ENCODE measurements around the gene LDB1.

The LDB1 gene

DNA sequence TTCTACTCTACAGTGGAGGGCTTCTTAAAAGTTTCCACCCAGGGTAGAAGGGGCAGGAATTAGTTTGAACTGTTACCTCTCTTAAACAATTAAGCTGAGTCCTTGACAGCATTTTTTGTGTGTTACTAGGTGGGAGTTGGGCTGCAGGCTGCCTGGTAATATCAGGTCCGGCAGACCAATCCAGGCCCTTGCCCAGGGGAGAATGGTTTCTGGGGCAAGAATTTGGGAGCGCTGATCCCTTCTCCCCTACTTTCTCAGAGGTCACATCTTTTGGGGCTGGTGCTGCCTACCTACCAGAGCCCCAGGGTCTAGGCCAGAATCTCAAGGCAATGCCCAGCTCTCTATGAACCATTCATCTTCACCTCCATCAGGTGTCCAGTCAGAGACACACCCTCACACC is 14.2 kb upstream of the LDB1 start:
- DNase-seq: no peak

DNA sequence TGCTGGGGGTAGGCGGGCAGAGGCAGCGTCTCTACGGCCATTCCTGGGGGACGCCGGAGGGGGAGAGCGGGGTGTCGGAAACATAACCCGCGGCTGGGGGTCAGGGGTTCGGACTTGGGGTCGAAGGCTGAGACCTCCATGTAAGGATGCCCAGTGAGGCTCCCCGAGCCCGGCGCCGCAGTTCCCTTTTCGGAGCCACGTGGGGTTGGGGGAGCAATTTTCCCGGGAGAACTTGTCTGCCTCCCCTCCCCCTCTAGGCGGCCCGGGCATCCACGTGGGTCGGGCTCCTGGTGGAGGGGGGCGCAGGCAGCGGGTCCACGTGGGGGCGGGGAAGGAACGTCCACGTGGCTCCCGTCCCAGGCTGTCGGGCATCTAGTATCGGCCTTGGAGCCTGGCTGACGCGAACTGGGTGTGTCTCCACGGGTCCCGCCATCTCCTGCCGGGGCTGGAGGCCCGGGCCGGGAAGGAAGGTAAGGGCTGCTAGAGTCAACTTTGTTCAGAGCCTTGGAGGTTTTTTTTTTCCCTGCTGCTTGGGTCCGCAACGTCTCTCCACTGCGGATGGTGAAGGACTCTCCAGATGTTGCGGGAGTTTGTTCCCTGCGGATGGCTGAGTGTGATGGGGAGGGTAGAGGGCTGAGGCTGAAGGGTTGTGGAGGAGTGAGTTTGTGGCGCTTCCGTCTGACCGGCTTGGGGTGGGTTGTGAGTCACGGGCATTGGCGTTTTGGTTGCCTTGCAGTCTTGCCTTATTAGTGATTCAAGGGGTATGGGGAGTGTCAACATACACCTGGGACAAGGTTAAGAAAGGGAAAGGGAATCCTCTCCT is 13.4 kb upstream of the LDB1 start:
- DNase-seq: peak; percentile 3

DNA sequence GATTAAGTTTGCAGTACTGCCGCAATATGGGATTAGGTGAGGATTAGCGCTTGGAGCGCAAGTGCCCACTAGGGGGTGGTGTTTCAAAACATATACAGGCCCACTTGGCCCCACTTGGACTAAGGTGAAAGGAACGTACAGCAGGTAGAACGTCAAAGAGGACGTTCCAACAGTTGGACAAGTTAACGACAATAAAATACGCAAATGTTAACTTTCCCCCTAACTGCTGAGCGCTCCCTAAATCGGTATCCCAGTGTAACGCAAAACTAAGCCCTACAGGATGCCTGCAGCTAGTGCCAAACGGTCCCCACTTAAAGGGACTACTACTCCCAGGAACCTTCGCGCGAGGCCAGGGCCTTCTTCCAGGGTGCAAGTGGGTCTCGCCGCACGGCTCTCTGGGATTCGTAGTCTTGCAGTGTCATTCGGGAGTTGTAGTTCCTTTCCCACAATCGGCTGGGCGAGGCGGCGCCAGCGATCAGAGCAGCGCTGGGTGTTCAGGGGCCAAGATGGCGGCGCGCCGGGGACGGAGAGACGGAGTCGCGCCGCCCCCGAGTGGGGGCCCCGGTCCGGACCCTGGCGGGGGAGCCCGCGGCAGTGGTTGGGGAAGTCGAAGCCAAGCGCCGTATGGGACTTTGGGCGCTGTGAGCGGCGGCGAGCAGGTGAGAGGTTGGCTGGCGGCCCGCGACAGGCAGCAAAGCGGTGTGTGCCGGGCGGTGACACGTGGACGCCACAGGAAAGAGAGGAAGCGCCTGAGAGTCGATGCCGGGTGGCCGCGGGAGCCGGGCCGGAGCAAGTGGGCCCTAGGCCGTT is 12.6 kb upstream of the LDB1 start, which contains the start of gene PPRC1:
Gene PPRC1 (plus strand): TSS at position 478 of the 810 bp plus-strand sequence. CDS start 29 bp downstream, at position 507.
- DNase-seq: peak; percentile 63

DNA sequence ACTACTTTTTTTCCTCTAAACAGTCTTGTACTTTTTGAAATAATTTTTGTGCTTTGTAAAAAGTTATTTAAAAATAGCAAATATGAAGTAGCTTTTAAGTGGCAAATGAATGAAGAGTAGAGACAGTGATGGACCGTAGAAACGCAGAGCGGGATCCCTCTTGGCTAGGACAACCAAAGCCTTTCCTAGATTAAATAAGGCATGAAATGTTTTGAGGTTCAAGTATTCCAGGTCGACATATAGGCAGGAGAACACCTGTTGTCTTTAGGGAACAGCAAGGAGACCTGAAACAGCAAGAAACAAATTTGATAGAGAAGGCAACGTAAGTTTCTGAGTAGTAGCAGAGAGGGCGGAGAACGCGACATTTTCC is 12.0 kb upstream of the LDB1 start:
- DNase-seq: no peak

DNA sequence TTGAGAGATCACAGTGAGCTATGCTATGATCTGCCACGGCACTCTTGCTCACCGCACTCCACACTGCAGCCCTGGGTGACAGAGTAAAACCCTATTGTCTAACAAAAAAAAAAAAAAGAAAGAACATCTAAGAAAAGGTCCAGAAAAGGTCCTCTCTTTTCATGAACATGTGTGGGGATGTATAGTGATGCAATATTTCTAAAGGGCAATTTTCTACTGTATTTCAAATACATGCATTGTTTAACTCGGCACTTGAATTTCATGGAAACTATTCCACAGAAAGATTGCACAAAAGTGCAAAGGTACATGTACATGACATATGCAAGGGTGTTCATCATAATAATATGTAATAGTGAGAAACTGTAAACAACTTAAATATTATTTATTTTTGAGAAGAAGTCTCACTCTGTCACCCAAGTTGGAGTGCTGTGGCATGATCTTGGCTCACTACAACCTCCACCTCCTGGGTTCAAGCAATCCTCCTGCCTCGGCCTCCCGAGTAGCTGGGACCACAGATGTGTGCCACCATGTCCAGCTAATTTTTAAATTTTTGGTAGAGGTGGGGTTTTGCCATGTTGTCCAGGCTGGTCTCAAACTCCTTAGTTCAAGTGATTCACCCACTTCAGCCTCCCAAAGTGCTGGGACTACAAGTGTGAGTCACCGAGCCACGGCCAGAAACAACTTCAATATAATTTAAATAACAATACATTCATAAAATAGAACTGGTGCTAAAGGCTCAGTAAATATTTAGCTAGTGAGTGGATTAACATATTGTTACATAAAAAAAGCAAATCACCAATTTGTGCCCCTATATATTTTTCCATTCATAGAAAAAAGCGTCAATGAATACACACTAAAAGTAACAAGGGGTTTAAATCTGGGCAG is 11.4 kb upstream of the LDB1 start:
- DNase-seq: no peak

DNA sequence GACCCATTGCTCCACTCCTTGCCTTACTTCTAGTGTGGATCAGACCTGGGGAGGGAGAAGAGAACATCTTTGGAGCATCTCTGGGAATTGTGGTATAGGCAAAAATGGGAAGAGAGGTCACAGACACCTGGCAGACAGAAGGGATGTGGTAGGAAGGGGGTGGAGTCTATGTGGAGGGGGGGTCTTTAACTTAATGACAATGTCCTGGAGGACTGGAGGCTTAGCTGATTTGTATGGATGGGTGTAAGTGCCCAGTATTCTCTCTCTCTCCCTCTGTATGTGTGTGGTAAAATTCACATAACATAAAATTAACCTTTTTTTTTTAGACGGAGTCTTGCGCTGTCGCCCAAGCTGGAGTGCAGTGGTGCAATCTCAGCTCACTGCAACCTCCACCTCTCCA is 3.1 kb upstream of the LDB1 start:
- no peak for DNase-seq

DNA sequence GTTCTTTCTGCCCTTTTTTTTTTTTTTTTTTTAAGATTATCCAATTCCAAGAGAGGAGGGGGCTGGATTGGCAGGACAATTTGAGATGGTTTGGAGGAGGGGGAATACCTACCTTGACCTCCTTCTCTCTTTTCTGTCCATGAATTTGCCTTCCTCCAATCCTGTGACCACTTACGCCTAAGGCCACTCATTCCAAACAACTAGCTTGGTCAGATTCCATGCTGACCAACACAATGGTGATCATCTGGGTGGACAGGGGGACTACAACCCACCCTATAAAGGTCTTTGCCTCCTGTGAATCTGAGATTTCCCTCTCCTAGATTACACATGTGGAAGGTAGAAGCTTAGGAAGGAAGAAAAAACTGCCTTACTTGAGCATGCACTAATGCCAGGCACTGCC is 2.3 kb upstream of the LDB1 start:
- no peak for DNase-seq

DNA sequence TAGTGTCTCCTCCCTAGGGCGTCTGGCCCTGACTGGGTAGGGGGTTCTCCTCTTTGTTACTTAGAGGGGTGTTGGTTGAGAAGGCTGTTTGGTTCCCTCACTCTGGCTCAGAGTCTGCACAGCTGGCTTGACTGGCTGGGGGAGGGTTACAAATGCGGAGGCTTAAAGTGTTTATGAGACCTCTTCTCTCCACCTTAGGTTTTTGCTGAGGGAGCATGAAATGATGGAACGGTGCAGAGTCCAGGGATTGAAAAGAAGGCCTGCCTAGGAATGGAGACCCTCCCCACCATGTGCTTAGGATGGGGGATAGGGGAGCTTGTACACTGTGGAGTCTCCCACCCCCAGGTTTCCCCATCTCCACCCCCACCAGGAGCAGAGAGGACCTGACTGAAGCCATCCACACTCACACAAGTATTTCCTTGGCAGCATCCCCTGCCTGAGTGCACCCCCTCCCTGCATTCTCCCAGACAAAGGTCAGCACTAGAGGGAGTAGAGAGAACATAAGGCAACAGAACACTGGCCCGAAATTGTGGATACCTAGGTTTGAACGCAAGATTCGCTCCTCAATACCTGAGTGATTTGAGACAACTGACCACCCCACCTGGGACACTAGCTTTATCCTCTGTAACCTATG is 1.7 kb upstream of the LDB1 start:
- DNase-seq: no peak

DNA sequence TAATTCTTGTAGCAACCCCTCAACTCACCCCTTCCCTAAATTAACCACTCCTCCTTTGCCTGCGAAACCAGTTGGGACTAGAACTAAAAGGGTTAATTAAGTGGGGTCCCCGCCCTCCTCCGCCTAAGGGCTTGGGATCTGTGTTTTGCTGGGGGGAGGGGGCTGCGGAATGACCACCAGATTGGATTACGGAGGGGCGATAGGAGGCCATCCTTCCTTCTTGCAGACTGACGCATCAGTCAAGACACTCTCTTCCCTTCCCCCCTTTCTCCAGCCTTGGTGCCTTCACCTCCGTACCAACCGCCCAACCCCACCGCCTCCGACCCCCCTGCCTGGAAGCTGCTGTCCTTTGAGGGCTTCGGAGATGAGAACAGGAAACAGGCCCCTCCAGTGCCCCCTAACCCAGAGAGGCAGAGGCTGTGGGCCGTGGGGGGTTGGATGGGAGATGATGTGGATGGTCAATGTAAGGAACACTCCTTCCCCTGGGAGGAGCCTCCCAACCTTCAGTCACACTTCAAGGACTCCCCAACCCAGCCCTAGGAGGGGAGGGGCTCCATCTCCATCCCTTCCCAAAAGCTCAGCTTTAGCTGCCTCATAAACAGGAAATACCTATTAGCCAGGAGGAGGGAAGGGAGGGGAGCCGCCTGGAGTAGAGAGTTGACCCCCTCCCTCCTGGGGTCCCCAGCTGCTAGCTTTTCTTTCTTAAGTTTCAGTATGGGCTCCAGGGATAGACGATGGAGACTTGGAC is 997 bp upstream of the LDB1 start:
- peak; percentile 43 for DNase-seq

DNA sequence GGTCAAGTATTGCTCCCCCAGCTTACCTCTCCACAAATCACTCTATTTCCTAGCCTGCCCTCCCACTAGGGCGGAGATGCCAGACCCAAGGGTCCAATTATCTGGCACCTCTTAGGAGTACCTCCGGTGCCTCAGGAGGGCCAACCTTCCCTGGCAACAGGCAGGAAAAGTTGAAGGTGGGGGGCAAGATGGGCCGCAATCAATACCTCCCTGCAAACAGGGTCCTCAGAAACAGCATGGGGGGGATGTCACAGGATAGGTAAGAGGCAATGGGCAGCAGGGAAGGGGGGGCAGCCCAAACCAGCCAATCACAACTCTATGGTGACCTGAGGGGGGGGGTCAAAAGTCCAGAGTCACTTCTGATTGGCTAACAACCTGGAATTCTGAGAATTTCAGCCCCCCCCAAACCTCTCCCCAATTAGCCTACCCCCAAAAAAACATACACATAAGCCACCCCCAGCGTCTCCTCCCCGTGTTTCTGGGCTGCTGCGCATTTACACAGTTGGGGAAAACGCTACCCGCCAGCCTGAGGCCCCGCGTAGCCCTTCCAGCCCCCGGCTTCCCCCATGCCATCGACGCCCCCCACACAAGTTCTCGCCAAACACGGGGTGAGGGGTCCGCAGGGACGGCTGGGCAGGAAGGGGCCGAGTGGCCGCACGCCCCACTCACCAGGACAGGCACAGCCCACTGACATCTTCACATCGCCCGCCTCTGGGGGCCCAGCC is 589 bp downstream of the LDB1 start:
- DNase-seq: peak; percentile 28

DNA sequence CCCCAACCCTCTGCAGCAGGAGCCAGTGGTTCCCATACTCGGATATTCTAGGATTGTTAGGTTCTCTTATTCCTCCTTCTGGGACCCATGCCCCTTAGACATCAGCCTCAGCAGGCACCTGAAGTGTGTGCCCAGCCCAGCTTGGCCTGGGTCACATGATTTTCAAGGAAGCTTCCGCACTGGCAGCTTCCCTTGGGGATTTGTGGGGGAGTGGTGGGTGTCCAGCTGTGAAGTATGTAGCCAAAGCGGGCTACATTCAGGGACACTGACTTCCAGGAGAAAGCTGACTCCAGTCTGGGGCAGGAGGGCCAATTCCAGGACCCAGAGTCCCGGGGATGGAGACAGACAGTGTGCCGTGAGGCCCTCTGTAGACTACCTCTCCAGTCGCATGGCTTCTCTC is 1.3 kb downstream of the LDB1 start:
- no peak for DNase-seq

DNA sequence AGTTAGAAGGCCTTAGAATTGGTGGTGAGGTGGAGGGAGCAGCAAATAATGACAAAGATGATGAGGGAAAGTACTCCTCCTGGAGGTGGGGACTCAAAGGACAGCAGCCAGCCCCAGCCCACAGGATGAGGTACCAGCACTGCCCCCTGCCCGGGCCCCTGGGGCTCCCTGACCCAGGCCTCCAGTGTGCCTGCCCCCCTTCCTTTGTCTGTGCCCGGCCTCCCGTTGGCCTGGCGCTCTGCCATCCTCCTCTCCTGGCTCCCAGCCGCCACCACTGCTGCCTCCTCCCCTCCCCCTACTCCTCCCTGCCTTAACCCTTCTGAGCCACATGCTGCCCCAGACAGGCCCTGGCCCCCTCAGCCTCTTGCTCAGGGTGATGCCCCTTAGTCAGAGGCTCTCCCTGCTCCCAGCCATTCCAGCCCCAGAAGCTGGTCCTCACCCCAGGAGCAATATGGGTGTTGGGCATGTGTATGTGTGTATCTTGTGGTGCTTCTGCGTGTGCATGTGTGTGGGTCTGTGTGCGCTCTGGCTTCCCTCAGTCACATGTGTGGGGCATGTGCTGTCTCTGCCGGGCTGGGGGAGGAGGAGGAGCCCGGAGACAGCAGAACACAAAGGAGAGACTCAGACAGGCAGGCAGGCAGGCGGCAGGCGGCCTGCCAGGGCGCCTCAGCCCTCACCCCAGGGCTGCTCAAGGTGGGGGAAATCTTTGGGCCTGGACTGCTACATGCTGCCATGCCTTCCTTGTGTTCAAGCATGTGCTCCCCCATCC is 2.6 kb downstream of the LDB1 start:
- peak; percentile 39 for DNase-seq

DNA sequence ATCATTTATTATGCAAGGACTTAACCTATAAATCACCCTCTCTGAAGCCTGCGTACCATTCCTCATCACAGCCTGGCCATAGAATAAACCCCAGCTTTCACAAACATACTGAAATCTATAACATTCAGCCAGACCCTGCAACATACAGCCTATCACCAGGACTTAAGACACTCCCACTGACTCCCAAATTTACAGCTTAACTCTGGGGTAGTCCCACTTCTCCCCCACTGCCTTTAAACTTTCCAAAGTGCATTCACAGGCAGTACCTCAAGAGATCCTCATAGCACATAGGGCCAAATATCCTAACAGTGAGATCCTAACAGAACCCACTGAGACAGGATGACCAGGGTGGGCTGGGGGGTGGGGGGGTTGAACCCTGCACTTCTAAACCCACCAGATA is 3.5 kb downstream of the LDB1 start:
- no peak for DNase-seq

DNA sequence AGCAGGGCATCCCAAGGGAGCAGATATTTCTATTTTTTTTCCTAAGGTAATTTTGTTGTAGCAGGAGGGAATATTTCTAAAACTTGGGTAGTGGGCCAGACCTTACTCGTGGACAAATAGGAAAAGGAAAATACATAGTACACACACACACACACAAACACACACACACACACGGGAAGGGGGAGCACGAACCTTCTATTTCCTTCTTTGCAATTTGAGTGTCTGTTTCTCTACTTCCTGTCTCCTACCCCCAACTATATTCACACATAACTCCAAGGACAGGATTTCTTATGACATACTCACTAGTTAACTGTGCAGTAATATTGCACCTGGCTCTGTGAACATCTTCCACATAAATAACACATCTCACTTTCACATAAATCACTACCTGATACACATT is 4.4 kb downstream of the LDB1 start:
- no peak for DNase-seq

DNA sequence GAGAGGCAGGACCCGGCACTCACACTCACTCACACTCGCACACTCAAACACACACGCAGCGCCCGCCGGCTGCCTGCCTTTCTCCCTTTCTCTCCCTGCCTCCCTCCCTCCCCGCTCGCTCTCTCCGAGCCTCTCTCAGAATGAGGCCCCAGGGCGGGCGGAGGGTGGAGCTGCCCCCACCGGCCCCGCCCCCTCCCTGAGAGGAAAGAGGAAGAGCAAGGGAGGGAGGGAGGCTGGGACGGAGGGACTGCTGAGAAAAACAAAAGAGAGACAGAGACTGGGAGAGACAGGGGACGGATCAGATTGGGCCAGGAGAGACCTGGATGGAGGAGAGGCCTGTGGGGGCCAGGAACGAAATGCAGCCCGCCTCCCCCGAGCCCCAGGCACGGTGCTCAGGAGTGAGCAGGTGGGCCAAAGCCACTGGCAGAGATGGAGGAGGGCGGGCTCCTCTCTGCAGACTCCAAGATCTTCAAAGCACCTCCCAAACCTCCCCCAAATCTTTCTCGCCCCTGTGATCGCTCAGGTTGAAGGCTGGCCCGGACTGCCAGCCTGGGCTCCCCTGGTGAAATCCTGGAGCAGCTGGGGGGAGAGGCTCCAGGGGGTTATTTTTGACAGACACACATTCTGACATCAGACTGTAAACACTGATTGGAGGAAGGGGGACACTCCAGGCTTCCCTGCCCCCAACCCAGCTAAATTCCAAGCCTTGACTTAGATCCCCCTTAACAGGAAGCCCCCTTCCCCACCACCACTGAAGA is 5.1 kb downstream of the LDB1 start:
- peak; percentile 33 for DNase-seq

DNA sequence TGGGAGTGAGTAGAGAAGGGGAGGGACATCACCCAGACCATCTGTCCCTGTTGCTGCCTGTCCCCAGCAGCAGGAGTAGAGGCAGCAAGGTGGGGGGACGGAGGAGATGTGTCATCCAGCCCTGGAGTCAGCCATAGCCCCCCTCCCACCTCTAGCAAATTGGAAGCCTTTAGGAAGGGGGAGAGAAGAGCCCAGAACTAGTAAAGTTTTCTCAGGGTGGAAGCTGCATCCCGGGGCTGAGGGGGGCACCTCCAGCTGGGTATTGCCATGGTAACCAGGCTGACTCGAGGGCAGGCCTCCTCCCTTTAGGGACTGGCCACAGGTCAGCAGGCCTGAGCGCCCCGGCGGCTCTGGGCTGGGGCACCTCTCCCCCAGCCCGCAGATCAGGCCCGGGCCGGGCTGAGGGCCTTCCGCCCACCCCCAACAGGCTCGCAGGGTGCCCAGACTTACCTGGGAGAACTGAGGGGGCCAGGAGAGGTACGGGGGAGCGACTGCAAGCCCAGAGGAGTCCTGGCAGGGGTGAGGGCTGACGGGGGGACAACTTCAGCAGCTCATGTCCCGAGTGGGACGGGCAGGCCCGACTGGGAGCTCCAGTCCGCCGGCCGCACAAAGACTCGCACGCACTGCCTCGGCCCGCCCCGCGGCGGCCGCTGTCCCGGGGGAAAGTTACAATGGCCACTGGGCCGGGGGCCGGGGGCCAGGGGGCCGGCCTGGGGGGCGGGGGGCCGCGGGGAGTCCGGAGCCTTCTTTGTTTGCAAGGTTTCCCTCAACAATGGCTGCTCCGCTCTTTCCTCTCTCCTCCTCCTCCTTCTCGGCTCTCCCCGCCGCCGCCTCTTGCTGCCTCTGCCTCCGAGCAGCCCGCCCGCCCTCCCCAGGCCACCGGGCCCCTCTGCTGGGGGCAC is 6.0 kb downstream of the LDB1 start:
- no peak for DNase-seq

DNA sequence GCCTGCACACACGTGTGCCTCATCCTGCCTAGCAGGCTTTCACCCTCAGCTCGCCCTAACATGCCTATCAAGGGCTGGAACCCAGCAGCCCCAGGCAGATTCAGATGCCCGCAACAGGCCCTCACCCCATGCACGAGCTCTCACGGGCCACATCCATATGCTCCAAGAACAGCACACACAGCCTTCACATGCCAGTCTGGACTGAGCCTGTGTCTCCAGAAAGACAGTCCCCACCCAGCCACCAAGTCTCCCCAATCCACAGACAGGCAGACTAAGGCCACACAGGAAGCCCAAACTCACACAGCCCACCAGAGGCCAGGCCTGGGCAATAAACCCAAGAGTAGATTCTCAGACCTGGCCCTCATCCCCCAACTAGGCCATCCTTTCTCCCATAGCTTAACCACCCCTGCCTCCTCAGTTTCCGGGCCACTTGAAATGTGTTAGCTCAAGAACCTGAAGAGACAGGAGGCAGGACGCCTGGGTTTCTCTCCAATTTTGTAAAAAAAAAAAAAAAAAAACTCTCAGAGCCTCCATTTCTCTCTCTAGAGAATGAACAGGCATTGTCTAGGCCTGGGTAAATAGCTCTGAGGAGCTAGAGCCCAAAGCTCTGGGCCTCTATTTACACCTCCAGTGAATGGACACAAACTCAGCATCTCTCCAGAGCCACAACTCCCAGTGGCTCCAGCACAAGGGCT is 6.8 kb downstream of the LDB1 start:
- no peak for DNase-seq
